ENCODE measurements around the gene GSN. TPM values are rescaled to one million over a fixed set of nuclear protein-coding genes. Genes with fewer than 3 reads are reported as not detected.

The GSN gene
- total and polyA plus RNA-seq, 2 of the 13 experiments (the other 11 are each of a cell fraction or from before 2014, with no cell fraction given): 294 to 307 TPM

- TF ChIP-seq DBP (CRISPR knock-in tag; IDR thresholded peaks at IDR 0.05; ENCODE audit: not compliant biosample characterization) (no peak), ARNTL (CRISPR knock-in tag; IDR thresholded peaks at IDR 0.05) (no peak), HOXD1 (CRISPR knock-in tag; IDR thresholded peaks at IDR 0.05) (peak; percentile 26; the same call in 1 of the 2 replicates), SIN3B (IDR thresholded peaks at IDR 0.05; ENCODE audit: low read length) (no peak), PLRG1 (conservative IDR thresholded peaks at IDR 0.05) (no peak), ATF4 (CRISPR knock-in tag; IDR thresholded peaks at IDR 0.05) (no peak), JUND (CRISPR knock-in tag; IDR thresholded peaks at IDR 0.05) (no peak), MYNN (CRISPR knock-in tag; IDR thresholded peaks at IDR 0.05; ENCODE audit: low read depth) (no peak), U2AF2 (IDR thresholded peaks at IDR 0.05; ENCODE audit: low read depth, low read length) (no peak), ZNF574 (CRISPR knock-in tag; IDR thresholded peaks at IDR 0.05) (peak; percentile 69), ELF4 (CRISPR knock-in tag; IDR thresholded peaks at IDR 0.05; ENCODE audit: borderline replicate concordance) (no peak), ZNF251 (CRISPR knock-in tag; IDR thresholded peaks at IDR 0.05) (no peak), ZNF235 (CRISPR knock-in tag; IDR thresholded peaks at IDR 0.05; ENCODE audit: borderline replicate concordance) (peak; percentile 65; the same call in 1 of the 2 replicates), NFIB (CRISPR knock-in tag; IDR thresholded peaks at IDR 0.05; ENCODE audit: borderline replicate concordance) (no peak), ZNF264 (CRISPR knock-in tag; IDR thresholded peaks at IDR 0.05) (0 out of 2 replicates have a peak, but pooled peaks have one; percentile 16), HDAC1 (CRISPR knock-in tag; IDR thresholded peaks at IDR 0.05) (no peak; the same call in none of the 2 replicates), BRD4 (CRISPR knock-in tag; IDR thresholded peaks at IDR 0.05) (no peak; the same call in 1 of the 2 replicates), CEBPB (IDR thresholded peaks at IDR 0.05; ENCODE audit: borderline replicate concordance, low read depth, low read length) (no peak), KDM4B (CRISPR knock-in tag; IDR thresholded peaks at IDR 0.05) (no peak), SNRNP70 (IDR thresholded peaks at IDR 0.05; ENCODE audit: low read depth, low read length) (no peak), ZNF207 (IDR thresholded peaks at IDR 0.05; ENCODE audit: borderline replicate concordance) (no peak), ZNF280B (CRISPR knock-in tag; IDR thresholded peaks at IDR 0.05; ENCODE audit: borderline replicate concordance) (no peak), ARNT2 (CRISPR knock-in tag; IDR thresholded peaks at IDR 0.05; ENCODE audit: low read depth) (no peak), ZNF263 (CRISPR knock-in tag; IDR thresholded peaks at IDR 0.05) (0 out of 2 replicates have a peak, but pooled peaks have one; percentile 40), ZNF205 (CRISPR knock-in tag; IDR thresholded peaks at IDR 0.05) (no peak)
These were observed 31.7 kb downstream of the GSN start (continued) for GRCh38 chr9:121299467-121300282.

All from HepG2 (cell line).